T-cell (primary cell): ENCODE data around the gene LYPD5. TPM values are rescaled to one million over a fixed set of nuclear protein-coding genes. Genes with fewer than 3 reads are reported as not detected.
"Not testable (repeated sequence)": the region's sequence is repeated elsewhere in the genome, so short reads cannot be mapped to it uniquely, and the experiment has no call there.

Source experiments
- ATAC-seq, 4 experiments: fragments of 200-7000 bp in 3 of 4; fragments of 150-1000 bp in 1 of 4; cut with Tn5 transposase; replicated peaks in 1 of 4; 1 replicate in 3 of 4; 2 replicates in 1 of 4; pipeline ENCODE4 v1.10.0; 2021; ENCODE audit warnings: moderate library complexity in 3 of 4, mild to moderate bottlenecking in 2 of 4, moderate number of reproducible peaks in 1 of 4
- CTCF ChIA-PET, 2 donors: fragments of 300-600 bp; sonication (Branson Sonifier 250); formaldehyde crosslinking; loops; one replicate each; lab custom pipeline; 2022; ENCODE audit warnings: antibody characterized with exemption in 2 of 2; lab: Charles Lee
- POLR2A ChIA-PET, 2 donors: fragments of 300-600 bp; sonication (Branson Sonifier 250); formaldehyde crosslinking; loops; one replicate each; lab custom pipeline; 2022; ENCODE audit warnings: antibody characterized with exemption in 2 of 2; lab: Charles Lee
- DNase-seq, 35 experiments: peaks; one replicate each; pipeline versions ENCODE4 v3.0.0 to v3.0.0-alpha.2; 2013 to 2023
- H3K27ac ChIP-seq: one replicate; pipeline ENCODE4 v1.5.1; 2013; ENCODE audit warnings: low read length
- H3K27me3 ChIP-seq, 2 experiments: replicated peaks in 1 of 2; 1 replicate in 1 of 2; 2 replicates in 1 of 2; pipeline versions ENCODE4 v1.6.1 to v1.7.0; 2013; ENCODE audit warnings: low read length in 1 of 2, mixed read lengths in 1 of 2; ENCODE audit not compliant: control insufficient read depth in 2 of 2, insufficient read depth in 2 of 2; ENCODE audit errors: extremely low read depth in 1 of 2
- H3K36me3 ChIP-seq, 2 donors: 1 replicate in 1 of 2; 2 replicates in 1 of 2; pipeline versions ENCODE4 v1.6.1 to v1.7.0; 2013; ENCODE audit warnings: low read length in 1 of 2; ENCODE audit not compliant: control insufficient read depth in 2 of 2, insufficient read depth in 1 of 2; ENCODE audit errors: extremely low read depth in 1 of 2
- H3K4me1 ChIP-seq, 2 experiments: 1 replicate in 1 of 2; 2 replicates in 1 of 2; pipeline versions ENCODE4 v1.6.1 to v1.7.0; 2013; ENCODE audit warnings: low read length in 2 of 2, mixed read lengths in 1 of 2; ENCODE audit not compliant: insufficient read depth in 2 of 2, control insufficient read depth in 1 of 2; ENCODE audit errors: extremely low read depth in 1 of 2
- H3K4me3 ChIP-seq, 2 donors: 1 replicate in 1 of 2; 2 replicates in 1 of 2; pipeline versions ENCODE4 v1.5.1 to v1.7.0; 2013; ENCODE audit warnings: mild to moderate bottlenecking in 2 of 2, low read length in 1 of 2, moderate library complexity in 1 of 2; ENCODE audit not compliant: control insufficient read depth in 1 of 2; ENCODE audit errors: extremely low read depth in 1 of 2
- H3K9me3 ChIP-seq: 2 replicates; pipeline ENCODE4 v1.7.0; 2013
- H3K27ac Mint-ChIP-seq, 2 donors: one replicate each; pipeline ENCODE4 v1.8.0; 2020 to 2021; ENCODE audit warnings: mild to moderate bottlenecking in 2 of 2, mixed read lengths in 2 of 2
- H3K27me3 Mint-ChIP-seq, 2 donors: one replicate each; pipeline ENCODE4 v1.8.0; 2021 to 2022; ENCODE audit warnings: mixed read lengths in 2 of 2
- H3K36me3 Mint-ChIP-seq: one replicate; pipeline ENCODE4 v1.8.0; 2021; ENCODE audit warnings: mixed read lengths
- H3K4me1 Mint-ChIP-seq, 3 donors: one replicate each; pipeline ENCODE4 v1.8.0; 2020 to 2022; ENCODE audit warnings: mixed read lengths in 3 of 3, mild to moderate bottlenecking in 1 of 3
- H3K4me3 Mint-ChIP-seq, 3 donors: one replicate each; pipeline ENCODE4 v1.8.0; 2020 to 2022; ENCODE audit warnings: mild to moderate bottlenecking in 3 of 3, mixed read lengths in 3 of 3, moderate library complexity in 3 of 3
- H3K9me3 Mint-ChIP-seq, 3 donors: one replicate each; pipeline ENCODE4 v1.8.0; 2020 to 2022; ENCODE audit warnings: mixed read lengths in 3 of 3
- WGBS: methylation state at CpG from one replicate; pipeline ENCODE4 v1.1.5; 2013; ENCODE audit warnings: missing lambda C conversion rate; ENCODE audit not compliant: insufficient coverage; 5-methylcytosine and 5-hydroxymethylcytosine counted together
- total RNA-seq, 35 experiments: library from RNA in 6 of 35; stranded (reverse) in 6 of 35; fragments of 120-200 nt in 1 of 35; gene quantifications; one replicate each; pipeline versions ENCODE4 v1.2.1 to v1.2.4 and lab custom pipeline; 2013 to 2026

LYPD5 gene
- total RNA-seq, 5 donors from 2014 or later (not counting 1 experiment from before 2014, with no cell fraction given), result 0.20 to 0.70 (median 0.58) TPM; not detected in 1

GRCh38 chr19:43807651-43808050, 5.4 kb upstream of the LYPD5 start:
- Mint-ChIP-seq H3K9me3 (no peaks in the 10 kb centered on the region), H3K4me3 (no peak overlapping the region), H3K4me1 (peaks cover 0 to 3% (median 0%) of the 10 kb centered on the region in 3 donors), H3K27ac (no peak overlapping the region), H3K36me3 (no peaks in the 10 kb centered on the region), H3K27me3 (peaks cover 9 to 14% of the 10 kb centered on the region in 2 donors)
- DNase-seq (no peak), ATAC-seq (no peak)
- Histone ChIP-seq H3K9me3 (no peaks in the 10 kb centered on the region), H3K27ac (no peak overlapping the region), H3K36me3 (no peaks in the 10 kb centered on the region), H3K4me1 (no peaks in the 10 kb centered on the region), H3K4me3 (no peak overlapping the region), H3K27me3 (peaks cover 0 to 9% of the 10 kb centered on the region in 2 experiments)
- ChIA-PET POLR2A (interaction anchor here in 1 of 2 donors (0.5 kb wide), 1 partner anchor 146 kb away, joined by 3 read pairs; no protein-coding TSS in a partner anchor), CTCF (no interaction called here)

- H3K27ac Mint-ChIP-seq, result no peak overlapping the region
These were observed 4.6 kb upstream of the LYPD5 start for GRCh38 chr19:43806848-43807247.

GRCh38 chr19:43806401-43806800, 4.2 kb upstream of the LYPD5 start:
- H3K4me1 ChIP-seq, H3K27me3 ChIP-seq, H3K9me3 Mint-ChIP-seq, H3K36me3 Mint-ChIP-seq, H3K27ac Mint-ChIP-seq, DNase-seq, CTCF ChIA-PET, H3K36me3 ChIP-seq, H3K9me3 ChIP-seq, H3K4me3 ChIP-seq, H3K4me3 Mint-ChIP-seq, H3K27ac ChIP-seq, ATAC-seq, H3K4me1 Mint-ChIP-seq: not testable (repeated sequence)
- H3K27me3 Mint-ChIP-seq, result peaks cover 7 to 13% of the 10 kb centered on the region in 2 donors
- POLR2A ChIA-PET, result interaction anchor here in 1 of 2 donors (0.6 kb wide), 1 partner anchor 49 kb away, joined by 3 read pairs; no protein-coding TSS in a partner anchor
- WGBS, result 83% methylated on average over 2 of the region's 7 CpGs

More at GRCh38 chr19:43806848-43807247, 4.6 kb upstream of the LYPD5 start:
- Histone ChIP-seq H3K4me1 (no peaks in the 10 kb centered on the region), H3K27ac (no peak overlapping the region), H3K9me3 (no peaks in the 10 kb centered on the region), H3K4me3 (no peak overlapping the region), H3K27me3 (peaks cover 0 to 9% of the 10 kb centered on the region in 2 experiments), H3K36me3 (no peaks in the 10 kb centered on the region)
- H3K4me1 Mint-ChIP-seq, result no peaks in the 10 kb centered on the region
- H3K4me3 Mint-ChIP-seq, result no peak overlapping the region
- no peaks in the 10 kb centered on the region for H3K36me3 Mint-ChIP-seq
- POLR2A ChIA-PET, result interaction anchor here in 1 of 2 donors (0.6 kb wide), 1 partner anchor 49 kb away, joined by 3 read pairs; no protein-coding TSS in a partner anchor
- CTCF ChIA-PET, result no interaction called here
- ATAC-seq (no peak), DNase-seq (no peak)
- H3K27me3 Mint-ChIP-seq, result peaks cover 7 to 14% of the 10 kb centered on the region in 2 donors
- no CpG with 5 or more reads among the region's 5 CpGs for WGBS
- H3K9me3 Mint-ChIP-seq, result no peaks in the 10 kb centered on the region

GRCh38 chr19:43804432-43804831, 2.2 kb upstream of the LYPD5 start:
- no peak overlapping the region for H3K27ac Mint-ChIP-seq
- Histone ChIP-seq H3K36me3 (no peaks in the 10 kb centered on the region), H3K4me3 (no peak overlapping the region), H3K27ac (no peak overlapping the region), H3K27me3 (peaks cover 0 to 6% of the 10 kb centered on the region in 2 experiments), H3K4me1 (no peaks in the 10 kb centered on the region), H3K9me3 (no peaks in the 10 kb centered on the region)
- H3K4me1 Mint-ChIP-seq, result peaks cover 0 to 2% (median 0%) of the 10 kb centered on the region in 3 donors
- ChIA-PET POLR2A (no interaction called here), CTCF (no interaction called here)
- DNase-seq, result no peak
- peaks cover 4 to 7% of the 10 kb centered on the region in 2 donors for H3K27me3 Mint-ChIP-seq
- 17% methylated on average over 1 of the region's 2 CpGs for WGBS
- no peaks in the 10 kb centered on the region for H3K36me3 Mint-ChIP-seq
- no peak for ATAC-seq
- H3K9me3 Mint-ChIP-seq, result no peaks in the 10 kb centered on the region
- no peak overlapping the region for H3K4me3 Mint-ChIP-seq

- H3K36me3 Mint-ChIP-seq, result no peaks in the 10 kb centered on the region
- ATAC-seq (no peak), DNase-seq (no peak)
- H3K4me1 Mint-ChIP-seq, result peaks cover 9 to 22% (median 16%) of the 10 kb centered on the region in 3 donors
- POLR2A ChIA-PET, result no interaction called here
- no peaks in the 10 kb centered on the region for H3K36me3 ChIP-seq
- CTCF ChIA-PET, result no interaction called here
- peak overlapping the region; percentile 2 to 24 for H3K27ac Mint-ChIP-seq
- no peak overlapping the region for H3K4me3 ChIP-seq
- no peaks in the 10 kb centered on the region for H3K9me3 ChIP-seq
- H3K4me3 Mint-ChIP-seq, result peak overlapping the region; percentile 68 to 81 (median 74)
- H3K27ac ChIP-seq, result no peak overlapping the region
- peaks cover 0 to 5% of the 10 kb centered on the region in 2 donors for H3K27me3 Mint-ChIP-seq
- 91% methylated on average over 5 of the region's 6 CpGs for WGBS
- peaks cover 0 to 28% of the 10 kb centered on the region in 2 experiments for H3K27me3 ChIP-seq
- peaks cover 0 to 12% of the 10 kb centered on the region in 2 experiments for H3K4me1 ChIP-seq
- no peaks in the 10 kb centered on the region for H3K9me3 Mint-ChIP-seq
These were observed 2.6 kb downstream of the LYPD5 start for GRCh38 chr19:43799502-43800142.

- 16% methylated on average over 64 of the region's 70 CpGs for WGBS
- no peaks in the 10 kb centered on the region for H3K36me3 Mint-ChIP-seq
- no peak overlapping the region for H3K27ac ChIP-seq
- no peaks in the 10 kb centered on the region for H3K9me3 Mint-ChIP-seq
- H3K9me3 ChIP-seq, result no peaks in the 10 kb centered on the region
- ChIA-PET CTCF (no interaction called here), POLR2A (no interaction called here)
- peaks cover 3 to 7% of the 10 kb centered on the region in 2 donors for H3K27me3 Mint-ChIP-seq
- DNase-seq (peak in 18 of 35 experiments; percentile 18 to 65 (median 36)), ATAC-seq (peak; percentile 86 to 91 (median 86))
- H3K4me3 ChIP-seq, result peak overlapping the region; percentile 58 to 70
- peaks cover 9 to 22% (median 16%) of the 10 kb centered on the region in 3 donors for H3K4me1 Mint-ChIP-seq
- H3K4me1 ChIP-seq, result peaks cover 0 to 12% of the 10 kb centered on the region in 2 experiments
- H3K27me3 ChIP-seq, result peaks cover 0 to 28% of the 10 kb centered on the region in 2 experiments
- H3K36me3 ChIP-seq, result no peaks in the 10 kb centered on the region
- peak overlapping the region; percentile 68 to 81 (median 74) for H3K4me3 Mint-ChIP-seq
- peak overlapping the region in 1 of 2 donors; percentile 48 for H3K27ac Mint-ChIP-seq
These were observed 3.5 kb downstream of the LYPD5 start for GRCh38 chr19:43798546-43799409.
